OCI-LY7 (cell line): Measurements from ENCODE around the gene RAD51B. TPM values are rescaled to one million over a fixed set of nuclear protein-coding genes. Genes with fewer than 3 reads are reported as not detected.
A peak's percentile ranks its signal among the peaks of the same experiment; 100 is the strongest.

Experiments
- BruUV-seq: library from RNA; stranded (reverse); fragments of 400-500 nt; replicated peaks from 2 replicates; lab custom pipeline; 2021; lab: Mats Ljungman, UMichigan
- CTCF ChIA-PET: fragments of 300-600 bp; sonication (Branson Sonifier 250); formaldehyde crosslinking; loops from one replicate; lab custom pipeline; 2022; ENCODE audit warnings: antibody characterized with exemption; ENCODE audit not compliant: unreplicated experiment; lab: Charles Lee
- POLR2A ChIA-PET: fragments of 300-600 bp; sonication (Branson Sonifier 250); formaldehyde crosslinking; loops from one replicate; lab custom pipeline; 2022; ENCODE audit warnings: antibody characterized with exemption; lab: Charles Lee
- DNase-seq: peaks from one replicate; pipeline ENCODE4 v3.0.0-alpha.2; 2015; ENCODE audit warnings: low spot score
- H2AFZ ChIP-seq: fragments of 200-600 bp; sonication (generic), shearing (Covaris generic); 2 replicates; pipeline ENCODE4 v1.6.1; 2014; ENCODE audit warnings: mild to moderate bottlenecking, antibody characterized with exemption, low read length, moderate library complexity
- H3K27ac ChIP-seq: fragments of 200-600 bp; sonication (generic); 2 replicates; pipeline ENCODE4 v1.5.1; 2014; ENCODE audit warnings: mixed run types, low read depth, mild to moderate bottlenecking, moderate library complexity, low read length, inconsistent platforms; ENCODE audit not compliant: poor library complexity, severe bottlenecking
- H3K36me3 ChIP-seq: fragments of 200-600 bp; sonication (generic); 2 replicates; pipeline ENCODE4 v1.6.1; 2014; ENCODE audit warnings: mild to moderate bottlenecking, antibody characterized with exemption, low read length, moderate library complexity, mixed read lengths; ENCODE audit not compliant: insufficient read depth
- H3K4me1 ChIP-seq: fragments of 200-600 bp; sonication (generic); 2 replicates; pipeline ENCODE4 v1.5.1; 2014; ENCODE audit warnings: mild to moderate bottlenecking, low read length; ENCODE audit not compliant: insufficient read depth, poor library complexity, severe bottlenecking
- H3K4me2 ChIP-seq: fragments of 200-600 bp; sonication (generic); 2 replicates; pipeline ENCODE4 v1.6.1; 2014; ENCODE audit warnings: mild to moderate bottlenecking, low read length
- H3K4me3 ChIP-seq: fragments of 200-600 bp; sonication (generic); 2 replicates; pipeline ENCODE4 v1.5.1; 2014; ENCODE audit warnings: mild to moderate bottlenecking, low read depth, low read length; ENCODE audit not compliant: poor library complexity, severe bottlenecking
- H3K79me2 ChIP-seq: fragments of 200-600 bp; sonication (generic); 2 replicates; pipeline ENCODE4 v1.6.1; 2016; ENCODE audit warnings: low read depth, mild to moderate bottlenecking, low read length, moderate library complexity, mixed read lengths; ENCODE audit not compliant: insufficient read depth
- H3K9me2 ChIP-seq: fragments of 200-600 bp; sonication (generic); 2 replicates; pipeline ENCODE4 v1.6.1; 2016; ENCODE audit warnings: mild to moderate bottlenecking, low read length, mixed read lengths; ENCODE audit not compliant: insufficient read depth
- H3K9me3 ChIP-seq: fragments of 200-600 bp; sonication (generic); 2 replicates; pipeline ENCODE4 v1.6.1; 2014; ENCODE audit warnings: mild to moderate bottlenecking, mixed run types, low read length, mixed read lengths
- H4K20me1 ChIP-seq: fragments of 200-600 bp; sonication (generic); 2 replicates; pipeline ENCODE4 v1.6.1; 2014; ENCODE audit warnings: mild to moderate bottlenecking, antibody characterized with exemption, low read length, moderate library complexity, mixed read lengths; ENCODE audit not compliant: insufficient read depth
- CTCF ChIP-seq: fragments of 200-600 bp; sonication (generic); conservative IDR thresholded peaks from 2 replicates; pipeline ENCODE4 v1.5.1; 2014; ENCODE audit warnings: mild to moderate bottlenecking, antibody characterized with exemption, low read length, moderate library complexity, mixed read lengths
- EZH2phosphoT487 ChIP-seq: fragments of 200-600 bp; sonication (generic); IDR thresholded peaks from 2 replicates; pipeline ENCODE4 v1.6.1; 2018; ENCODE audit warnings: low read depth, borderline replicate concordance, mild to moderate bottlenecking, mixed run types, antibody characterized with exemption, low read length, moderate library complexity, mixed read lengths
- intact Hi-C: fragments of 100-400 bp; cut with micrococcal nuclease; formaldehyde crosslinking; loops from one replicate; pipeline ENCODE4 v1.10.0; 2022; ENCODE audit not compliant: unreplicated experiment
- total RNA-seq, 2 experiments: library from RNA; depleted of rRNA in 1 of 2; stranded (reverse); fragments of >200 nt in 1 of 2; shearing (Covaris generic) in 1 of 2; gene quantifications; 2 replicates each; pipeline ENCODE4 v1.2.3, GENCODE V29; 2014 to 2022

RAD51B gene
- total RNA-seq, 2 experiments from 2014 or later: 41.4 to 89.9 TPM

- CTCF ChIA-PET: no interaction called here
Observed at GRCh38 chr14:68449561-68450181, 630.1 kb downstream of the RAD51B start.

GRCh38 chr14:68450391-68451120 lies 631.0 kb downstream of the RAD51B start:
- no peaks in the 10 kb centered on the region for H3K79me2 ChIP-seq
- H3K4me3 ChIP-seq: no peak overlapping the region
- BruUV-seq: no TSS peak
- H4K20me1 ChIP-seq: no peaks in the 10 kb centered on the region
- POLR2A ChIA-PET: interaction anchor here (0.6 to 1.2 kb wide), 6 partner anchors 13 to 63 kb away, joined by 3 to 6 read pairs (median 3); no protein-coding TSS in a partner anchor
- no peaks in the 10 kb centered on the region for H3K9me2 ChIP-seq
- H3K4me1 ChIP-seq: peaks cover 9% of the 10 kb centered on the region
- no peak for TF ChIP-seq EZH2phosphoT487
- TF ChIP-seq CTCF: no peak
- peaks cover 8% of the 10 kb centered on the region; the same call in 1 of the 2 replicates for H3K9me3 ChIP-seq
- H3K27ac ChIP-seq: no peak overlapping the region
- CTCF ChIA-PET: no interaction called here
- H2AFZ ChIP-seq: no peak overlapping the region
- DNase-seq: no peak
- H3K36me3 ChIP-seq: peaks cover 6% of the 10 kb centered on the region; the same call in 1 of the 2 replicates
- no peak overlapping the region for H3K4me2 ChIP-seq
- intact Hi-C loops: no loop called here

More at GRCh38 chr14:68449561-68450181, 630.1 kb downstream of the RAD51B start:
- peaks cover 2% of the 10 kb centered on the region; the same call in 1 of the 2 replicates for H3K36me3 ChIP-seq
- H2AFZ ChIP-seq: peak overlapping the region; percentile 26; the same call in 1 of the 2 replicates
- TF ChIP-seq EZH2phosphoT487: no peak
- no peak for TF ChIP-seq CTCF
- peak; percentile 42 for DNase-seq
- H3K9me3 ChIP-seq: peaks cover 3% of the 10 kb centered on the region; the same call in 1 of the 2 replicates
- peak overlapping the region; percentile 2; the same call in 1 of the 2 replicates for H3K4me2 ChIP-seq
- BruUV-seq: no TSS peak
- no peaks in the 10 kb centered on the region for H3K79me2 ChIP-seq
- no peak overlapping the region for H3K4me3 ChIP-seq
- intact Hi-C loops: no loop called here
- H3K9me2 ChIP-seq: no peaks in the 10 kb centered on the region
- no peak overlapping the region for H3K27ac ChIP-seq
- H3K4me1 ChIP-seq: peaks cover 9% of the 10 kb centered on the region
- no peaks in the 10 kb centered on the region for H4K20me1 ChIP-seq
- POLR2A ChIA-PET: interaction anchor here (0.6 to 1.2 kb wide), 5 partner anchors 18 to 467 kb away, joined by 3 to 5 read pairs (median 4); no protein-coding TSS in a partner anchor
